HepG2 (cell line): ENCODE results near the gene PPM1H. TPM values are rescaled to one million over a fixed set of nuclear protein-coding genes. Genes with fewer than 3 reads are reported as not detected.

Experiments used
- ATAC-seq: fragments of 200-7000 bp; cut with Tn5 transposase; 3 replicates; pipeline ENCODE4 v1.9.1; 2020; ENCODE audit warnings: mild to moderate bottlenecking, moderate library complexity
- BruUV-seq: library from RNA; stranded (reverse); fragments of 400-500 nt; replicated peaks from 2 replicates; lab custom pipeline; 2021; lab: Mats Ljungman, UMichigan
- CTCF ChIA-PET: fragments of 300-600 bp; formaldehyde crosslinking; extraction: SDS; loops from one replicate; lab custom pipeline; 2021; ENCODE audit warnings: low total read pairs, inconsistent platforms, low intra/inter-chr PET ratio; lab: Yijun Ruan, JAX
- POLR2A ChIA-PET: fragments of 350-600 bp; sonication (Branson Sonifier 250); formaldehyde crosslinking; loops from one replicate; lab custom pipeline; 2020; ENCODE audit warnings: antibody characterized with exemption, inconsistent platforms; lab: Yijun Ruan, JAX
- DNase-seq: peaks from one replicate; pipeline ENCODE4 v3.0.0-alpha.2; 2015; ENCODE audit warnings: low spot score
- FAIRE-seq: peaks from 3 replicates; lab custom pipeline; 2011; peaks lifted over from hg19 to GRCh38; lab: Jason Lieb, UNC
- H2AFZ ChIP-seq: one replicate; pipeline ENCODE4 v1.6.1; 2011; ENCODE audit warnings: low read length, inconsistent platforms
- H3K27ac ChIP-seq: fragments of 300-600 bp; 3 replicates; pipeline ENCODE4 v1.8.0; 2011; ENCODE audit warnings: mixed run types, mild to moderate bottlenecking, mixed read lengths, low read length, inconsistent platforms; ENCODE audit not compliant: insufficient read depth; ENCODE audit errors: extremely low read length
- H3K27me3 ChIP-seq, 2 experiments: fragments of 200-600 bp in 1 of 2; 2 replicates in 1 of 2; 3 replicates in 1 of 2; pipeline versions ENCODE4 v1.6.0 to v1.8.0; 2011; ENCODE audit warnings: low read length in 2 of 2, mild to moderate bottlenecking in 2 of 2, moderate library complexity in 2 of 2, inconsistent platforms in 1 of 2; ENCODE audit not compliant: insufficient read depth in 2 of 2, control insufficient read depth in 1 of 2
- H3K36me3 ChIP-seq, 2 experiments: fragments of 200-600 bp in 1 of 2; replicated peaks in 1 of 2; 2 replicates in 1 of 2; 3 replicates in 1 of 2; pipeline versions ENCODE4 v1.5.1 to v1.8.0; 2011; ENCODE audit warnings: low read length in 2 of 2, inconsistent platforms in 1 of 2; ENCODE audit not compliant: insufficient read depth in 2 of 2, control insufficient read depth in 1 of 2
- H3K4me1 ChIP-seq: 2 replicates; pipeline ENCODE4 v1.5.1; 2012; ENCODE audit warnings: low read length, inconsistent platforms; ENCODE audit not compliant: insufficient read depth
- H3K4me2 ChIP-seq: 2 replicates; pipeline ENCODE4 v1.6.0; 2011; ENCODE audit warnings: low read depth, low read length, inconsistent platforms
- H3K4me3 ChIP-seq, 3 experiments: fragments of 200-600 bp in 1 of 3; sonication (generic), shearing (Covaris generic) in 1 of 3; replicated peaks in 1 of 3; 2 replicates each; pipeline ENCODE4 v1.5.1; 2011 to 2016; ENCODE audit warnings: low read length in 3 of 3, inconsistent platforms in 2 of 3, low read depth in 2 of 3, mild to moderate bottlenecking in 2 of 3, control low read depth in 1 of 3, mixed read lengths in 1 of 3; ENCODE audit not compliant: insufficient read depth in 1 of 3
- H3K79me2 ChIP-seq: one replicate; pipeline ENCODE4 v1.6.1; 2011; ENCODE audit warnings: low read length, inconsistent platforms; ENCODE audit not compliant: insufficient read depth
- H3K9ac ChIP-seq: 2 replicates; pipeline ENCODE4 v1.6.0; 2011; ENCODE audit warnings: mild to moderate bottlenecking, low read depth, low read length, inconsistent platforms; ENCODE audit not compliant: insufficient read depth
- H3K9me3 ChIP-seq: 2 replicates; pipeline ENCODE4 v1.5.1; 2012; ENCODE audit warnings: mild to moderate bottlenecking, low read length
- H4K20me1 ChIP-seq: 2 replicates; pipeline ENCODE4 v1.6.0; 2011; ENCODE audit warnings: inconsistent platforms, mild to moderate bottlenecking, low read length, moderate library complexity; ENCODE audit not compliant: insufficient read depth
- IKZF4 ChIP-seq: sonication (generic); formaldehyde crosslinking; IDR thresholded peaks from 2 replicates; pipeline ENCODE4 v1.5.1; 2020; ENCODE audit warnings: borderline replicate concordance, mild to moderate bottlenecking, low read depth, missing genetic modification reagents; ENCODE audit errors: not compliant biosample characterization
- KDM4B ChIP-seq: sonication (generic); formaldehyde crosslinking; IDR thresholded peaks from 2 replicates; pipeline ENCODE4 v1.4.0; 2020; ENCODE audit warnings: missing genetic modification reagents
- MTERF4 ChIP-seq: sonication (generic); formaldehyde crosslinking; IDR thresholded peaks from 2 replicates; pipeline ENCODE4 v1.8.0; 2023; ENCODE audit warnings: mild to moderate bottlenecking, missing genetic modification reagents
- NR0B2 ChIP-seq: sonication (generic); formaldehyde crosslinking; IDR thresholded peaks from 2 replicates; pipeline ENCODE4 v1.4.0; 2020; ENCODE audit warnings: mild to moderate bottlenecking, missing genetic modification reagents
- PPARG ChIP-seq: conservative IDR thresholded peaks from 2 replicates; pipeline ENCODE4 v1.6.1; 2016; ENCODE audit warnings: missing biosample characterization, missing genetic modification reagents
- SMARCE1 ChIP-seq: fragments of 450-650 bp; IDR thresholded peaks from 2 replicates; pipeline ENCODE4 v1.6.1; 2017; ENCODE audit warnings: borderline replicate concordance
- TAF15 ChIP-seq: fragments of 200-400 bp; formaldehyde crosslinking; IDR thresholded peaks from one replicate; pipeline ENCODE4 v1.6.1; 2018; ENCODE audit warnings: mild to moderate bottlenecking, low read depth, low read length; ENCODE audit not compliant: poor library complexity, severe bottlenecking
- ZBED4 ChIP-seq: sonication (generic); formaldehyde crosslinking; IDR thresholded peaks from 2 replicates; pipeline ENCODE4 v1.4.0; 2020; ENCODE audit warnings: missing genetic modification reagents, borderline replicate concordance
- ZKSCAN5 ChIP-seq: sonication (generic); formaldehyde crosslinking; IDR thresholded peaks from 2 replicates; pipeline ENCODE4 v1.5.1; 2020; ENCODE audit warnings: mild to moderate bottlenecking, missing genetic modification reagents
- ZMAT3 ChIP-seq: sonication (generic); formaldehyde crosslinking; conservative IDR thresholded peaks from 2 replicates; pipeline ENCODE4 v1.7.0; 2021; ENCODE audit warnings: missing genetic modification reagents
- ZNF225 ChIP-seq: sonication (generic); formaldehyde crosslinking; IDR thresholded peaks from 2 replicates; pipeline ENCODE4 v1.4.0; 2020; ENCODE audit warnings: mild to moderate bottlenecking, missing genetic modification reagents
- ZNF383 ChIP-seq: sonication (generic); formaldehyde crosslinking; IDR thresholded peaks from 2 replicates; pipeline ENCODE4 v1.4.0; 2020; ENCODE audit warnings: missing genetic modification reagents, mild to moderate bottlenecking, borderline replicate concordance
- ZNF546 ChIP-seq: sonication (generic); formaldehyde crosslinking; conservative IDR thresholded peaks from 2 replicates; pipeline ENCODE4 v1.8.1; 2023; ENCODE audit warnings: mild to moderate bottlenecking, missing genetic modification reagents
- WGBS: methylation state at CpG from one replicate; pipeline ENCODE4 v1.1.6; 2017; ENCODE audit warnings: low lambda C conversion rate; 5-methylcytosine and 5-hydroxymethylcytosine counted together
- in situ Hi-C: cut with HindIII; loops from 2 replicates; pipeline ENCODE4 v1.10.0; 2017; ENCODE audit warnings: low pct_unique_long_range_greater_than_20kb; ENCODE audit not compliant: extremely low pct_ligation_motif_present
- intact Hi-C: fragments of 100-400 bp; cut with micrococcal nuclease; formaldehyde crosslinking; loops from one replicate; pipeline ENCODE4 v1.10.0; 2022; ENCODE audit not compliant: unreplicated experiment
- polyA plus RNA-seq, 8 experiments: library from polyadenylated mRNA; depleted of rRNA in 3 of 8; stranded (reverse) in 7 of 8; unstranded in 1 of 8; fragments of >200 nt; fragmentation: Illumina TruSeq in 4 of 8; extraction: Trizol in 4 of 8; gene quantifications; 2 replicates each; pipeline versions ENCODE4 v1.2.1 to v1.2.3, GENCODE V29; 2011 to 2016; ENCODE audit warnings: low read depth in 4 of 8, missing spikeins in 1 of 8, mixed read lengths in 1 of 8; ENCODE audit not compliant: insufficient read depth in 1 of 8
- total RNA-seq, 5 experiments: library from RNA; depleted of rRNA; stranded (reverse); fragments of >200 nt; fragmentation: Illumina TruSeq; extraction: Trizol; gene quantifications; 2 replicates each; pipeline ENCODE4 v1.2.3, GENCODE V29; 2016; ENCODE audit warnings: low read depth in 1 of 5

PPM1H gene
- total and polyA plus RNA-seq, 2 of the 13 experiments (the other 11 are each of a cell fraction or from before 2014, with no cell fraction given), result 29.1 to 38.1 TPM

GRCh38 chr12:62670986-62671720, 263.8 kb downstream of the PPM1H start:
- no peaks in the 10 kb centered on the region for H3K4me1 ChIP-seq
- no peak for DNase-seq

GRCh38 chr12:62668782-62669181, 266.2 kb downstream of the PPM1H start:
- H3K36me3 ChIP-seq, result peaks cover 8 to 69% of the 10 kb centered on the region in 2 experiments
- no peaks in the 10 kb centered on the region for H3K9me3 ChIP-seq
- ChIA-PET POLR2A (no interaction called here), CTCF (no interaction called here)
- H3K9ac ChIP-seq, result no peak overlapping the region
- no peak overlapping the region for H3K27ac ChIP-seq
- H4K20me1 ChIP-seq, result no peaks in the 10 kb centered on the region
- 93% methylated on average over 3 of the region's 3 CpGs for WGBS
- no TSS peak for BruUV-seq
- DNase-seq (no peak), ATAC-seq (no peak), FAIRE-seq (no peak)
- intact Hi-C loops (no loop called here), in situ Hi-C loops (no loop called here)
- H3K27me3 ChIP-seq, result no peaks in the 10 kb centered on the region
- H3K4me1 ChIP-seq, result no peaks in the 10 kb centered on the region
- H2AFZ ChIP-seq, result no peak overlapping the region
- H3K79me2 ChIP-seq, result no peaks in the 10 kb centered on the region
- H3K4me3 ChIP-seq, result no peak overlapping the region
- H3K4me2 ChIP-seq, result no peak overlapping the region
- no peak for TF ChIP-seq NR0B2 (CRISPR knock-in tag)
- no peak for TF ChIP-seq ZNF546 (CRISPR knock-in tag)
- TF ChIP-seq PPARG (CRISPR knock-in tag), result no peak
- no peak for TF ChIP-seq IKZF4 (CRISPR knock-in tag)
- no peak for TF ChIP-seq ZBED4 (CRISPR knock-in tag)
- no peak for TF ChIP-seq KDM4B
- TF ChIP-seq SMARCE1, result no peak
- TF ChIP-seq ZNF383 (CRISPR knock-in tag), result no peak
- no peak for TF ChIP-seq ZMAT3 (CRISPR knock-in tag)

More at GRCh38 chr12:62670986-62671720, 263.8 kb downstream of the PPM1H start:
- CTCF ChIA-PET, result no interaction called here
- H3K79me2 ChIP-seq, result no peaks in the 10 kb centered on the region
- 93% methylated on average over 10 of the region's 10 CpGs for WGBS
- H3K9me3 ChIP-seq, result no peaks in the 10 kb centered on the region
- no peak overlapping the region for H3K4me2 ChIP-seq
- no peak overlapping the region for H2AFZ ChIP-seq
- TF ChIP-seq TAF15 (no peak), MTERF4 (no peak), ZNF225 (no peak), ZKSCAN5 (no peak)
- peaks cover 15 to 78% of the 10 kb centered on the region in 2 experiments; a peak in 4 of 5 replicates for H3K36me3 ChIP-seq
- FAIRE-seq (no peak), ATAC-seq (no peak)
- H3K27me3 ChIP-seq, result no peaks in the 10 kb centered on the region
- H3K4me3 ChIP-seq, result no peak overlapping the region
- H4K20me1 ChIP-seq, result no peaks in the 10 kb centered on the region
- no TSS peak for BruUV-seq
- intact Hi-C loops, result no loop called here
- POLR2A ChIA-PET, result interaction anchor here (1.3 kb wide), 1 partner anchor 68 kb away, joined by 3 read pairs; no protein-coding TSS in a partner anchor
- H3K27ac ChIP-seq, result no peak overlapping the region
- H3K9ac ChIP-seq, result no peak overlapping the region
- in situ Hi-C loops, result no loop called here
